GM18861 (cell line): ENCODE results near the gene CHRM5.
A peak's percentile ranks its signal among the peaks of the same experiment; 100 is the strongest.

Source experiments
- ATAC-seq: cut with Tn5 transposase; IDR thresholded peaks from one replicate; pipeline ENCODE4 v1.9.1; 2021; ENCODE audit not compliant: unreplicated experiment

The CHRM5 gene

DNA sequence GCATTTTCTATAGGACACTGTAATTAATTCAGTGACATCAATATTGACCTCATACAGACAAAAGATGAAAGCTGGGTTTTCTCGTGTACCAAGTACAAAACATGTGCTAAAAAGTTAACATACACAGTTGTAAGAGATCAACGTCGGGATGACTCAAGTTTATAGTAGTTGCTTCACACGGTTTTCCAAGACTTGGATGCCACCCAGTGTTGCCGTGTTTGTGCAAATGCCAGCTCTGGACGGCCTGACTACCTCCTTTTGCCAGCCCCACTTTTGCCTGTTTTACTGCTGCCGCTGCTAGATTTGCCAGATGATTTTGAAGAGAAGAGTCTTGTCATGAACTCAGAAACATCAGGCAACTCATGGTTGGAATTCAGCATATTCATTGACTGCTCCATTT, 115.8 kb downstream of the CHRM5 start:
- no peak for ATAC-seq

GRCh38 chr15:34085746-34086145, 117.4 kb downstream of the CHRM5 start:
- no peak for ATAC-seq

DNA sequence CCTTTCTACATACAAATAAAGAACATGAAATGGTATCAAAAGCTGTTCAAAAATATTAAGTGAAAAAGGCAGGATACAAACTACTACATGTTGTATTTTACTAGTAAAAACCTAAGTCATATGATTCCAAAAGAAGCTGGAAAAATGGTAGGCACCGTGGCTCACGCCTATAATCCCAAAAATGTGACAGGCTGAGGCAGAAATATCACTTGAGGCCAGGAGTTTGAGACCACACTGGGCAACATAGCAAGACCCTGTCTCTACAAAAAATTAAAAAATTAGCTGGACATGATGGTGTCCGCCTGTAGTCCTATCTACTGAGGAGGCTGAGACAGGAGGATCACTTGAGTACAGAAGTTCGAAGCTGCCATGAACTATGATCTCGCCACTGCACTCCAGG, 131.6 kb downstream of the CHRM5 start:
- ATAC-seq: no peak

DNA sequence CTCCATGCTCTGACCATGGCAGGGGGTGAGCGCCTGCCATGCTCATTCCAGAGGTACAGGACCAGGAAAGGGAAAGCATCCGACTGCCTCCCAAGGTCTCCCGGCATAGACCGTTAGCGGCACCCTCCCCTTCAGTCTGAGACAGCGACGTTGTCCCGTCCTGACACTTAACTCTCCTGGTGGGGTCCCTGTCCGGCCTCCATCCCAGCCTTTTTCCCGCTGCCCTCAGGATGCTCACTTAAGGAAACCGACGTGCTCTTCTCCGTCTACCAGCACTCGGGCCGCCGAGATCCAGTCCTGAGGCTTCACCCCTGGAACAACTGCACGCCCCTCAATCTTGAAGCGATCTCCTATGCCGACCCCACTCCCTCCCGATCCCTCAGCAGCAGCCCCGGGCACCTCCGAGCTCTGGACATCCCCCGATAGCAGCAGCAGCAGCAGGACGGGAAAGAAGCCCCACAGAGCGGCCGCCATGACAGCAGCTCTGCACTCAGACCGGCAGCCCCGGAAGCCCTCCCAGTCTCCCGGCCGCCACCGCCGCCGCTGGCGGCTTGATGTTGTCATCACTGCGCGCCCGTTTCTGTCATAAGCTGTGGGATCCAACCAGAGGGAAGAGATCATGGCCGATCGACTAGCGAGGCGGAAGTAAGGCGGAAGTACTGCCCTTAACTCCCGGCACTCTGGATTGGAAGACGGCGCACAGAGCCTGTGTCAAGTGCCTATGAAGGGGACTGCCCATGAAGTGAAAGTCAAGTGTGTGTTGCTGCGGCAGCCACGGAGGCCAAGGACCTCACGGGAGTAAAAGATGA, 133.3 kb downstream of the CHRM5 start, which contains the start of the genes EMC7 and PGBD4:
Gene EMC7, minus strand, starts transcription at position 497 of the 809 bp plus-strand sequence. Its CDS starts 23 bp downstream, at position 474.
Gene PGBD4, plus strand, starts transcription at position 718 of the 809 bp plus-strand sequence. CDS start 449 bp downstream, outside the sequence.
- ATAC-seq: peak; percentile 96

GRCh38 chr15:34102175-34102925, 134.1 kb downstream of the CHRM5 start:
- ATAC-seq: no peak

DNA sequence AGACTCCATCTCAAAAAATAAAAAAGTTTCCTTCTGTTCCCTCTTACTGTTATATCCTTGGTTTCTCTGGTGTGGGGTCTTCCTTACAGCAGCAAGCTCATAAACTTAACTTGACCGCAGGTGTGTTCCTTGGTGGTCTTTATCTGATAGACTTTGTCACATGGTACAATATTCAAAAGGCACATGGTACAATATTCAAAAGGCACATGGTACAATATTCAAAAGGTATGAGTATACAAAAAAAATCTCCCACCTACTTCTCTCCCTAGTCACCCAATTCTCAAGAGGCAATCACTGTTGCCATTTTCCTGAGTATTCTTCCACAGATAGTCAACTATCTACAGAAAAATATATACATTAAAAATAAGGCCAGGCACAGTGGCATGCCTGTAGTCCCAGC, 138.1 kb downstream of the CHRM5 start:
- no peak for ATAC-seq

DNA sequence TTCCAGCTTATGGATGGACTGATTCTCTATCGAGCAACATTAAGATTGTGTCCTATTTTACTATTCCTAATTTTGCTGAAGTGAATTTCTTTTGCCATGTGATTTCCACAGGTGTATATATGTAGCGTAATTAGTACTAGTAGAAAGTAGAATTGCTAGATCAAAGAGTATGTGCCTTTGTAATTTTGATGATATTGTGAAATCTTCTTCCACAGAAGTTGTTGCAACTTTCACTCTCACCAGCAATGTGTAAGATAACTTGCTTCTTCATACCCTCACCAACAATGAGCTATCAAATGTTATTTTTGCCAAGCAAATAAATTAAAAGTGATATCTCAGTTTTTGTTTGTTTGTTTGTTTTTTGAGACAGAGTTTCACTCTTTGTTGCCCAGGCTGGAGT, 139.0 kb downstream of the CHRM5 start:
- no peak for ATAC-seq

- no peak for ATAC-seq
These were observed 141.7 kb downstream of the CHRM5 start for GRCh38 chr15:34109797-34110663.

DNA sequence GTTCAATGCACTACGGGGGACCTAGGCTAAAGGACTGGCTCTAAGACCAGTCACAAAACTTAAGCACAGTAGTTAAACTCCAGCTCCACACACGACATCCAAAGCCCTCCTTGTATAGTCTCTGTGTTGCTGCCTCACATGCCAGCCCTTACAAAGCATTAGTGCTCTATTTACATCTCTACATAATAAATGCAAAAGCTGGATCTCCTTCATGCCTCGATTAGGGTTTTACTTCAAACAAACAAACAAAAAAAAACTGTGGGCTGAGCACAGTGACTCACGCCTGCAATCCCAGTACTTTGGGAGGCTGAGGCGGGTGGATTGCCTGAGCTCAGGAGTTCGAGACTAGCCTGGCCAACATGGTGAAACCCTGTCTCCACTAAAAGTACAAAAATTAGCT, 143.2 kb downstream of the CHRM5 start:
- no peak for ATAC-seq

- ATAC-seq: no peak
These were observed 145.9 kb downstream of the CHRM5 start for GRCh38 chr15:34114215-34114614.

DNA sequence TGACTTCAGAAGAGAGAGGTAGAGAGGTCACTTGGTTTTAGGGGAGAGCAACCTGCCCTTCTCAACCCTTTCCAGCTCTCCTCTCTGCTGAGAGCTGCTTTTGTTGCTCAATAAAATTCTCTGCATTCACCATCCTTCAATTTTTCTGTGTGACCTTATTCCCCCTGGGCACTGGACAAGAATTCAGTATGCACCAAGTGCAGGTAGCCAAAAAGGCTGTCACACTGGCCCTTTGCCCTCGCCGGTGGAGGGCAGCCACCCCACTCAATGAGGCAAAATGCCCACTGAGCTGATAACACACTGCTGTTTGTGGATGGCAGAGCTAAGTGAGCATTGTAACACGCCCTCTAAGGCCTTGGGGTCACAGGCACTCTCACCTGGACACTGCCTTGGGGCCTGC, 146.4 kb downstream of the CHRM5 start:
- ATAC-seq: no peak

GRCh38 chr15:34116620-34117019, 148.3 kb downstream of the CHRM5 start:
- ATAC-seq: no peak
